H9 (cell line): ENCODE data around the gene KANK4. TPM values are rescaled to one million over a fixed set of nuclear protein-coding genes. Genes with fewer than 3 reads are reported as not detected.

ENCODE experiments used
- DNase-seq: peaks from one replicate; pipeline ENCODE4 v3.0.0-alpha.2; 2017
- H2AFZ ChIP-seq: one replicate; pipeline ENCODE4 v1.6.1; 2013; ENCODE audit warnings: mild to moderate bottlenecking, low read length, control low read depth, moderate library complexity
- H2AK5ac ChIP-seq: 2 replicates; pipeline ENCODE4 v1.6.1; 2013; ENCODE audit warnings: low read length, control low read depth, mixed read lengths; ENCODE audit not compliant: insufficient read length
- H2BK120ac ChIP-seq: one replicate; pipeline ENCODE4 v1.6.1; 2013; ENCODE audit warnings: low read depth, mild to moderate bottlenecking, low read length, control low read depth, inconsistent platforms; ENCODE audit not compliant: poor library complexity, severe bottlenecking
- H2BK12ac ChIP-seq: 2 replicates; pipeline ENCODE4 v1.6.1; 2013; ENCODE audit warnings: low read length, control low read depth, mixed read lengths, low read depth; ENCODE audit not compliant: insufficient read length
- H2BK15ac ChIP-seq: 2 replicates; pipeline ENCODE4 v1.6.1; 2013; ENCODE audit warnings: low read depth, low read length, control low read depth
- H2BK20ac ChIP-seq: one replicate; pipeline ENCODE4 v1.6.1; 2013; ENCODE audit warnings: low read depth, mild to moderate bottlenecking, low read length, control low read depth, inconsistent platforms; ENCODE audit not compliant: poor library complexity, severe bottlenecking
- H2BK5ac ChIP-seq: 2 replicates; pipeline ENCODE4 v1.6.1; 2013; ENCODE audit warnings: low read length, control low read depth, mixed read lengths; ENCODE audit not compliant: insufficient read length
- H3K14ac ChIP-seq: 2 replicates; pipeline ENCODE4 v1.6.1; 2013; ENCODE audit warnings: low read length, control low read depth; ENCODE audit not compliant: insufficient read depth
- H3K18ac ChIP-seq: 2 replicates; pipeline ENCODE4 v1.6.1; 2013; ENCODE audit warnings: low read depth, mild to moderate bottlenecking, mixed read lengths, low read length, control low read depth; ENCODE audit not compliant: insufficient read length
- H3K23ac ChIP-seq: 2 replicates; pipeline ENCODE4 v1.6.1; 2013; ENCODE audit warnings: low read length, control low read depth, mixed read lengths, low read depth; ENCODE audit not compliant: insufficient read length
- H3K23me2 ChIP-seq: 2 replicates; pipeline ENCODE4 v1.6.1; 2013; ENCODE audit warnings: low read depth, mild to moderate bottlenecking, mixed read lengths, low read length, control low read depth; ENCODE audit not compliant: insufficient read length, poor library complexity, severe bottlenecking
- H3K27ac ChIP-seq: 2 replicates; pipeline ENCODE4 v1.5.1; 2013; ENCODE audit warnings: low read length, control low read depth, mixed read lengths, low read depth; ENCODE audit not compliant: insufficient read length
- H3K27me3 ChIP-seq: 2 replicates; pipeline ENCODE4 v1.6.1; 2013; ENCODE audit warnings: low read length, control low read depth, inconsistent platforms; ENCODE audit not compliant: insufficient read depth
- H3K4ac ChIP-seq: 2 replicates; pipeline ENCODE4 v1.6.1; 2013; ENCODE audit warnings: low read depth, mild to moderate bottlenecking, control low read depth, inconsistent platforms, low read length, moderate library complexity
- H3K4me1 ChIP-seq: 2 replicates; pipeline ENCODE4 v1.6.1; 2013; ENCODE audit warnings: low read length, control low read depth, inconsistent platforms; ENCODE audit not compliant: insufficient read depth
- H3K4me2 ChIP-seq: 2 replicates; pipeline ENCODE4 v1.6.1; 2013; ENCODE audit warnings: low read length, control low read depth, mixed read lengths; ENCODE audit not compliant: insufficient read length, insufficient read depth
- H3K56ac ChIP-seq: 2 replicates; pipeline ENCODE4 v1.6.1; 2013; ENCODE audit warnings: low read depth, mild to moderate bottlenecking, mixed read lengths, low read length, control low read depth; ENCODE audit not compliant: insufficient read length
- H3K79me1 ChIP-seq: 2 replicates; pipeline ENCODE4 v1.6.1; 2013; ENCODE audit warnings: low read depth, mild to moderate bottlenecking, moderate library complexity, low read length, control low read depth, inconsistent platforms; ENCODE audit not compliant: insufficient read depth, poor library complexity, severe bottlenecking
- H3K79me2 ChIP-seq: 2 replicates; pipeline ENCODE4 v1.6.1; 2013; ENCODE audit warnings: low read length, control low read depth, inconsistent platforms; ENCODE audit not compliant: insufficient read depth
- H3K9ac ChIP-seq: 2 replicates; pipeline ENCODE4 v1.6.1; 2013; ENCODE audit warnings: low read length, control low read depth, mixed read lengths; ENCODE audit not compliant: insufficient read length; ENCODE audit errors: extremely low read depth
- H3K9me3 ChIP-seq: one replicate; pipeline ENCODE4 v1.6.1; 2013; ENCODE audit warnings: low read depth, low read length, inconsistent platforms; ENCODE audit not compliant: control insufficient read depth
- H3T11ph ChIP-seq: one replicate; pipeline ENCODE4 v1.6.1; 2013; ENCODE audit warnings: mild to moderate bottlenecking, low read length, control low read depth, inconsistent platforms
- H4K20me1 ChIP-seq: one replicate; pipeline ENCODE4 v1.6.1; 2013; ENCODE audit not compliant: control insufficient read depth, insufficient read length, insufficient read depth
- H4K5ac ChIP-seq: 2 replicates; pipeline ENCODE4 v1.6.1; 2013; ENCODE audit warnings: low read depth, mild to moderate bottlenecking, mixed read lengths, low read length, control low read depth; ENCODE audit not compliant: insufficient read length
- H4K8ac ChIP-seq: replicated peaks from 2 replicates; pipeline ENCODE4 v1.6.1; 2013; ENCODE audit warnings: low read length, control low read depth, mixed read lengths, low read depth; ENCODE audit not compliant: insufficient read length
- H4K91ac ChIP-seq: 2 replicates; pipeline ENCODE4 v1.6.1; 2013; ENCODE audit warnings: low read depth, mild to moderate bottlenecking, moderate library complexity, mixed read lengths, low read length, control low read depth; ENCODE audit not compliant: insufficient read length
- H3K27ac Mint-ChIP-seq, 3 experiments: 2 replicates in 2 of 3; 3 replicates in 1 of 3; pipeline ENCODE4 v1.8.0; 2020 to 2021; ENCODE audit warnings: mixed read lengths in 3 of 3, mild to moderate bottlenecking in 1 of 3, moderate library complexity in 1 of 3
- H3K27me3 Mint-ChIP-seq: 2 replicates; pipeline ENCODE4 v1.8.0; 2021; ENCODE audit warnings: low read depth, mild to moderate bottlenecking, moderate library complexity, mixed read lengths
- H3K36me3 Mint-ChIP-seq, 3 experiments: 2 replicates in 2 of 3; 3 replicates in 1 of 3; pipeline ENCODE4 v1.8.0; 2020 to 2021; ENCODE audit warnings: low read depth in 3 of 3, mixed read lengths in 3 of 3; ENCODE audit not compliant: insufficient read depth in 1 of 3
- H3K4me1 Mint-ChIP-seq, 2 experiments: 2 replicates each; pipeline ENCODE4 v1.8.0; 2020; ENCODE audit warnings: mixed read lengths in 2 of 2
- H3K4me3 Mint-ChIP-seq, 2 experiments: 2 replicates in 1 of 2; 3 replicates in 1 of 2; pipeline ENCODE4 v1.8.0; 2020 to 2021; ENCODE audit warnings: mild to moderate bottlenecking in 2 of 2, mixed read lengths in 2 of 2, moderate library complexity in 1 of 2
- H3K9me3 Mint-ChIP-seq, 2 experiments: 2 replicates in 1 of 2; 3 replicates in 1 of 2; pipeline ENCODE4 v1.8.0; 2020; ENCODE audit warnings: mild to moderate bottlenecking in 2 of 2, mixed read lengths in 2 of 2, moderate library complexity in 1 of 2
- CTCF ChIP-seq: fragments of 200-600 bp; sonication (generic); conservative IDR thresholded peaks from 3 replicates; pipeline ENCODE4 v1.8.0; 2021; ENCODE audit warnings: antibody characterized with exemption, mild to moderate bottlenecking
- WGBS: extraction: QIAGEN DNeasy Blood & Tissue Kit; methylation state at CpG from one replicate; pipeline ENCODE4 v1.1.7; 2013; ENCODE audit warnings: missing lambda C conversion rate, low lambda C conversion rate, mixed read lengths; ENCODE audit not compliant: insufficient read length; ENCODE audit errors: extremely low coverage; 5-methylcytosine and 5-hydroxymethylcytosine counted together
- total RNA-seq: library from RNA; stranded (reverse); gene quantifications from 2 replicates; pipeline ENCODE4 v1.2.1, GENCODE V29; 2021

The KANK4 gene
- total RNA-seq, 1 experiment from 2014 or later, result 0.15 TPM

DNA sequence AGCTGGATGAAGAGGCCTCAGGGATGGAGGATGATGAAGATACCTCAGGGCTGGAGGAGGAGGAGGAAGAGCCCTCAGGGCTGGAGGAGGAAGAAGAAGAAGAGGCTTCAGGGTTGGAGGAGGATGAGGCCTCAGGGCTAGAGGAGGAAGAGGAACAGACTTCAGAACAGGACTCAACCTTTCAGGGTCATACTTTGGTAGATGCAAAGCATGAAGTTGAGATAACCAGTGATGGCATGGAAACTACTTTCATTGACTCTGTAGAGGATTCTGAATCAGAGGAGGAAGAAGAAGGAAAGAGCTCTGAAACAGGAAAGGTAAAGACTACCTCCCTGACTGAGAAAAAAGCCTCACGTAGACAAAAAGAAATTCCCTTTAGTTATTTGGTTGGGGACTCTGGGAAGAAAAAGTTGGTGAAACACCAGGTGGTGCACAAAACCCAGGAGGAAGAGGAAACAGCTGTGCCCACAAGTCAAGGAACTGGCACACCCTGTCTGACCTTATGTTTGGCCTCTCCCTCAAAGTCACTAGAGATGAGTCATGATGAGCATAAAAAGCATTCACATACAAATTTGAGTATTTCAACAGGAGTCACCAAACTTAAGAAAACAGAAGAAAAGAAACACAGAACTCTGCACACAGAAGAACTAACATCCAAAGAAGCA, 109.2 kb downstream of the KANK4 start:
- H3K18ac ChIP-seq, result no peak overlapping the region
- no peaks in the 10 kb centered on the region for H3K23me2 ChIP-seq
- H2AK5ac ChIP-seq, result no peak overlapping the region
- H3K4me1 Mint-ChIP-seq, result peaks cover 0 to 14% of the 10 kb centered on the region in 2 experiments; a peak in 3 of 4 replicates
- no peak overlapping the region for H3K56ac ChIP-seq
- H3T11ph ChIP-seq, result no peak overlapping the region
- no peak overlapping the region for H2BK15ac ChIP-seq
- no peak overlapping the region for H4K91ac ChIP-seq
- no peak overlapping the region for H3K4me2 ChIP-seq
- H2BK12ac ChIP-seq, result no peak overlapping the region
- no peak overlapping the region for H3K14ac ChIP-seq
- peaks cover 1% of the 10 kb centered on the region; the same call in 1 of the 2 replicates for H3K79me2 ChIP-seq
- no peak overlapping the region for H4K8ac ChIP-seq
- no peak overlapping the region for H2BK5ac ChIP-seq
- no peak overlapping the region for H3K23ac ChIP-seq
- H3K27me3 ChIP-seq, result no peaks in the 10 kb centered on the region
- no peaks in the 10 kb centered on the region for H3K9me3 ChIP-seq
- H3K27me3 Mint-ChIP-seq, result no peaks in the 10 kb centered on the region; the same call in 1 of the 2 replicates
- peaks cover 72 to 86% (median 84%) of the 10 kb centered on the region in 3 experiments for H3K36me3 Mint-ChIP-seq
- no peak overlapping the region for H3K4ac ChIP-seq
- no peaks in the 10 kb centered on the region for H4K20me1 ChIP-seq
- H2BK20ac ChIP-seq, result no peak overlapping the region
- no peaks in the 10 kb centered on the region for H3K79me1 ChIP-seq
- H2AFZ ChIP-seq, result no peak overlapping the region
- no peak for DNase-seq
- no peak overlapping the region for H3K4me3 Mint-ChIP-seq
- peak overlapping the region; percentile 25 for H3K27ac ChIP-seq
- no peaks in the 10 kb centered on the region for H3K4me1 ChIP-seq
- WGBS, result no CpG with 5 or more reads among the region's 1 CpG
- no peak overlapping the region for H2BK120ac ChIP-seq
- no peak for TF ChIP-seq CTCF
- peak overlapping the region in 1 of 3 experiments; percentile 6; a peak in 1 of 7 replicates for H3K27ac Mint-ChIP-seq
- no peak overlapping the region for H3K9ac ChIP-seq
- H3K9me3 Mint-ChIP-seq, result peaks cover 12 to 47% of the 10 kb centered on the region in 2 experiments; a peak in 4 of 5 replicates
- H4K5ac ChIP-seq, result no peak overlapping the region
